GM18520 (cell line): ENCODE measurements around the gene TMEM204.

Source experiments
- ATAC-seq: cut with Tn5 transposase; IDR thresholded peaks from one replicate; pipeline ENCODE4 v1.9.1; 2021; ENCODE audit not compliant: unreplicated experiment

The TMEM204 gene

DNA sequence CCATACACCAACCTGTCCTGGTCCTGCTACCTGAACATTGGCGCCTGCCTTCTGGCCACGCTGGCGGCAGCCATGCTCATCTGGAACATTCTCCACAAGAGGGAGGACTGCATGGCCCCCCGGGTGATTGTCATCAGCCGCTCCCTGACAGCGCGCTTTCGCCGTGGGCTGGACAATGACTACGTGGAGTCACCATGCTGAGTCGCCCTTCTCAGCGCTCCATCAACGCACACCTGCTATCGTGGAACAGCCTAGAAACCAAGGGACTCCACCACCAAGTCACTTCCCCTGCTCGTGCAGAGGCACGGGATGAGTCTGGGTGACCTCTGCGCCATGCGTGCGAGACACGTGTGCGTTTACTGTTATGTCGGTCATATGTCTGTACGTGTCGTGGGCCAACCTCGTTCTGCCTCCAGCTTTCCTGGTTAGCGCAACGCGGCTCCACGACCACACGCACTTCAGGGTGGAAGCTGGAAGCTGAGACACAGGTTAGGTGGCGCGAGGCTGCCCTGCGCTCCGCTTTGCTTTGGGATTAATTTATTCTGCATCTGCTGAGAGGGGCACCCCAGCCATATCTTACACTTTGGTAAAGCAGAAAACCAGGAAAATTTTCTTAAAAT, 21.5 kb downstream of the TMEM204 start:
- ATAC-seq, result no peak

DNA sequence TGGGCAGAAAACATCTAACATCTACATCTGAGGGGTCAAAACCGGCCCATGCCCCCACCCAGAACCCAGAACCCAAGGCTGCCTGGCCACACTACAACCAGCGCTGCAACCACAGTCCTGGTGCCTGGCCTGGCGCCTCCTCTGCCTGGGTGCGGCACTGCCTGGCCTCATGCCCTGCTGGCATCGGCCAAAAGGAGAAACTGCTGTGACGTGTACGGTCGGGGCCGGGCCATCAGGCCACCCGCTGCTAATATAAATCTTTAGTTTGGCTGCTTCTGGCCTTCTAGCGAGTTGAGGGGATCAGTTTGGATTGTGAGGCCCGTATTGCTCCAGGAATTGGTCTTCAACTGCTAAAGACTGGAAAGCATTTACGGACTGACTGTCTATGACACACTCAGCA, 22.8 kb downstream of the TMEM204 start:
- ATAC-seq, result no peak

DNA sequence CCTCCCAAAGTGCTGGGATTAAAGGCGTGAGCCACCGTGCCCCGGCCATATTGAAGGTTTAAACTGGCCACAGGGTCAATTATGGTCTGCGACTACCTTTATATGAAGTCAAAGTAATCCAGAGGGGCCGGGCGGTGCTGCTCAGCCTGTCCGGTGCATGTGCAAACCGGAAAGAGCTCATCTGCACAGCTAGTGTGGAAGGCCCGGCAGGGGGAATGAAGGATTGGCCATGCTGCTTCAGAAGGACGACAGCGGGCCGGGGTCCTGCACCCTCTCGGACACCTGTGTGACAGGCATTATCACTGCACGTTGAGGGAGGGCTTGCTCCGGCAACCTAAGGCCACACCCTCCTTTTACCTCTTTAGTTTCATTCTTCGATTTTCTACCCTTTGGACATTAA, 23.6 kb downstream of the TMEM204 start:
- no peak for ATAC-seq

DNA sequence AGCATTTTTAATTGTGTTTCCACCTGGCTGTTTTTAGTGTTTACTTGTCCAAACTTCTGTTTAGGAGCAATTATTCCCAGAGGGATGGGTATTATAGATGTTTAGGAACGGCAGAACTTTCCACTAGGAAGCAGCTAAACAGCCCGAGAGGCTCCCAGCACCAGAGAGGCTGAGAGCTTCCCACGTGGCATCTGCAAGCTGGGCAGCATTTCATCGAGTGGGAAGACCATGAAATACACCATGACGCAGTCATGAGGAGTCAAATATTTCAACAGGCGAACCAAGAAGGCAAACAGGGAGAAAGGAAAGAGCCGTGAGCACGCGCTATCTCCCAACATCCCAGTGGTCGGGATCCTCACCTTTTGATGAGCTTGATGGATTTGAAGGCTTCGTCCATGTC, 24.1 kb downstream of the TMEM204 start:
- no peak for ATAC-seq

DNA sequence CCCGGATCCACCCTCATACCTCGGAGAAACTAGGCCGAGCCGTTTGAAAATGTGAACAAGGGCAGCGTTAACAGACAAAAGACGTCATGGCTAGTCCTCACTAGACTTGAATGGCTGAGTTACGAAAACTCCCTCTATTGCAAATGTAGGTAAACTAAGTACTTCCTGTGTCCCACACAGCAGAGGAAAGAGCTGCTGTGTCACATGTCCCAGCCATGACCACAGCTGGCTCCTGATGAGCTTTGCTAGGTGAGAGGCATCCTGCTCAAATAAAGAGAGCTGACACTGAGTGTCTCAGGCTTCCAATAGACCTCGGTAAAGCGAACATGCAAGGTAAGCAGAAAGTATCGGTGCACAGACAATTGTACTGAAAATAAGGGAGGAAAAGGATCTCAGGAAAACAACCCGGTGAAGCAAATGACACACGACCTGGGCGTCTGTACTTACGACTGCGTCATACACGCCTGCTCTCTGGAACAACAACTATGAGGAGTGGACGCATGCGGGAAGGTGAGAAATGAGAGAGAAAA, 26.0 kb downstream of the TMEM204 start:
- no peak for ATAC-seq

DNA sequence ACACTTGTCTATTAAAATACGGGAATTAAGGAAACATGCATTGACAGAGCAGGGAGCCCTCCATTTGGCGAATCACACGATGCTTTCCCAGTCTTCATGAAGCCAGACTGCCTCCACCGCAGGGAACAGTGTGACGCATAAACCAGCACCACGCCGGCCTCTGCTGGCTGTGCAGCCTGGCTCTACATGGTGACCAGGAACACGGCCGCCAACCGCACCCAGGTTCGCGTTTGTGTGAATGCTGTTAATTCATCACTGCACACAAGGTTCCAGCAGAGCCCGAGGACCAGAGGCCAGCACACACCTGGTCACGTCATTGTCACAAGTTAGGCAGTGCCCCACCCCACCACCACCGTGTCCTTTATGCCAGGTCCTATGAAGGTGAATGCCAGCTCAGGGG, 26.7 kb downstream of the TMEM204 start:
- ATAC-seq, result no peak

DNA sequence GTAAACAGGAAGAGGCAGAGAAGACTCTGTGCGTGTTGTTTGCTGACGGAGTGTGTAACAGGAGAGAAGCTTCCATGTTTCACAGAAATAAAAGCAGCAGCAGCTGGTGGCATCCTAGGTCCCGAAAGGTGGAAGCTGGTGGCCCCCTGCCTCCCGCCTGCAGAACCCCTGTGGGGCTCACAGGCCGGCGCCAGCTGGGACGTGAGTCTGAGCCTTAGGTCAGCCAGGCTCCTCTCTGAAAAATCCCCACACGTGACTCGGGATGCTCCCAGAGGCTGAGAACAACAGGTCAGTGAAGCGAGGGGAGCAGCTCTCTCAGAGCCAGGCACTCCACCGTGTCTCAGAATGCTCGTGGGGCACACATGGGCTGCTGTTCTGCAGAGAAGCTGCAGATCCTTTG, 27.4 kb downstream of the TMEM204 start:
- no peak for ATAC-seq

DNA sequence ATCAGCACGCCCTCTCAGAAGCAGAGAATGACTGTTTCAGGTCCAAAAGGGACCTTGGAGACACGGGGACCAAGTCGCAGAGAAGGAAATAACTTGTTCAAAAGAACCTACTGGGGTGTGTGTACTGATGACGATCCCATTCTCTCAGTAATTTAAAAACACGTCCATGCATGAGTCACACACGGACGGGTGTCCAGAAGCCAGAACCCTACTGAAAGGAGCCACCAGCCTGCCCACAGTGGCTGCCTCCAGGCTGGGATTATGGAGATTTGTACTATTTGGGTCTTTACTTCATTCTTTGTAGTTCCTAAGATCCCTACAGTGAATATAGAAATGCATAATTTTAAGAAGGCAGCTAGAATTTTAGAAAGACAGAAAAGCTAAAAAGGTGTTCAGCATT, 27.8 kb downstream of the TMEM204 start:
- ATAC-seq, result no peak

DNA sequence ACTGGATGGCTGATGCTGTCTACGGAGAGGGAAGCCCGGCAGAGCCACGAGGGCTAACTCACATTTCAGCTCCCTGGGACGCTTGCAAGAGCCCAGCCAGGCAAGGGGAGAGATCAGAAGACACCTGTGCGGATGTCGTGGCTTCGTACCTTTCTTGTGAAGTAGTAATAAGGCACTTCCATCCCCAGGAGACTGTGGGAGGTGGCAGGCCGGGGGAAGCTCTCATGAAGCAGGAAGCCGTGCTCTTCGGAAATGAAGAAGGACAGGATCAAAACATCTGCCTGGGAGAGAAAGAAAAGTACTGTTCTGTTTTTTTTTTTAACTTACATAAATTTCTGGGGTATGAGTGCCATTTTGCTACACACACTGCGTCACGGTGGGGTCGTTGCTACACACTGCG, 28.4 kb downstream of the TMEM204 start:
- ATAC-seq, result no peak

DNA sequence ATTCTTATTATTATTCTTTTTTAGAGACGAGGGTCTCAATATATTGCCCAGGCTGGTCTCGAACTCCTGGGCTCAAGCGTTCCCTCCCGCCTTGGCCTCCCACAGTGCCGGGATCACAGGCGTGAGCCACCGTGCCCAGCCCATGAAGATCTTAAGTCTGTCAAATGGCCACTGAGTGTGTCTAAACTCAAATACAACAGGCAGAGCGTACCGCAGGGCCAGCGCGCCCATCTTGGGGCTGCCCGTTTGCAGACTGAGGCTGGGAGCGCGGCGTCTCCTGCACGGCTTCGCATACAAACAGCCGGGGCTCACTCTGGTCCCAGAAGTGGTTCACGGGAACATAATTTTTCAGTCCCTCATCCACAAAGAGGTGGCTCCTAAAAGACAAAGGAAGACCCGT, 30.3 kb downstream of the TMEM204 start:
- no peak for ATAC-seq

DNA sequence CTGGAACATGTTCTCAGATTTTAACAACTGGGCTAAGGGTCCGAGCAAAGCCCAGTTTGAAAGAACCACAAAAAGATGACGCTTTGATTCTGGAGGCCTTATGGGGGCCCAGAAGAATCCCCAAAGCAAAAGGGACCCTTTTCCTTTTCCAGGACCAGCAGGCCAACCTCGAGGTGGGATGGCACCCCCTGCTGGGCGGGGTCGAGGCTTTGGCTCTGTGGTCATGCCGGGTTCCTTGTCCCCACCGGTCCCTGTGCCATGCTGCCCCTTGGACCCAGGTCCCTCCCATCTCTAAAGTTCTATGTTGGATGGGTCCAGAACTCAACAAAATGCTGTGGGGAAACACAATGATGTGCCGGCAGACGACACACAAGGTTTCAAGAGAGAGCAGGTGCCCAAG, 30.9 kb downstream of the TMEM204 start:
- ATAC-seq, result no peak

DNA sequence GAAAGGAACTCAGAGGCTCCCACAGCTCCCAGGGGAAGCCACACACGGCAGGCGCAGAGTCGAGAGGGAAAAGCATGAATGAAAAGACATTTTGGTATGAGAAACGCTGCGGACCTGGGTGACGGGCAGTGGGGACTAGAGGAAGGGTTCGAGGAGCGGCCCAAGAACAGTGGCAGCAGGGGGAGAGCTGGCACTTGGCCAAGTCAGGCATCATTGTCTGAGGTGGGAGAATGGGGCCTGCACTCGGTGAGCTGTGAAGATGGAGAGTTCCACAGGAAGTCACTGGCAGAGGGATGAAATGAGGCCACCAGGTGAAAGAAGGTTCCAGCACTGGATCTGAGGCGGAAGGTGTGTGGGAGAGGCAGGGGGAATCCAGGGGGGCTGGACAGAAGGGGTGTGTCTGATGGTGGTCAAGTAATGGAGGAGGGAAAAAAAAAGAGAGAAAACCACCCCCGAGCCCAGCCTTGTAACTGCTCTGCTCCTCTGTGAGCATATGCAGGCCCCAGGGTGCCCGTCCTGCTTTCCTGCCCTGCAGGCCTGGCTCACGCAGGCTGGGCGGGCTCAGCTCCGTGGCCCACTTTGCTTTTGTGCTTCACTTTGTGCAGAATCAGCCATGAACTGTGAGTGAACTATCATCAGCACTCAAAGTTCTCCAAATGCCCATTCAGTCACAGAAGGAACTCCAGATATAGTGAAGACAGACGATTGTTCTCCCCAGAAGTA, 31.8 kb downstream of the TMEM204 start:
- no peak for ATAC-seq

DNA sequence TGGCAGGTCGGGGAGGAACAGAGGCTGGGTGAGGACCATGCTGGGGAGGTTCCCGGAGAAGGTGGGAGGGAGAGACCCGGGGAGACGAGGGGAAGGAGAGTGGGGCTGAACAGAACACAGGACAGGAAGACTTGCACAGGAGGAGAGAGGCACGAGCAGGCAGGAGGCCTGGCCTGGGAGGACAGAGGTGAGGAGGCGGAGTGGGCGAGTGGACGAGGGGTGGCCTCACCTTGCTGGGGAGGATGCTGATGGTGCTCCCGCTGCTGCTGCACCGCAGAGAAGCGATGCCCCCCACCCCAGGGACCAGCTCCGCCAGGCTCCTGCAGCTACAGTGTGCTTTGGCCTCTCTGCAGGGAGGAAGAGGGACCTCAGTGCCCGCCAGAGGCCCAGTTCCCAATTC, 34.5 kb downstream of the TMEM204 start:
- ATAC-seq, result no peak

DNA sequence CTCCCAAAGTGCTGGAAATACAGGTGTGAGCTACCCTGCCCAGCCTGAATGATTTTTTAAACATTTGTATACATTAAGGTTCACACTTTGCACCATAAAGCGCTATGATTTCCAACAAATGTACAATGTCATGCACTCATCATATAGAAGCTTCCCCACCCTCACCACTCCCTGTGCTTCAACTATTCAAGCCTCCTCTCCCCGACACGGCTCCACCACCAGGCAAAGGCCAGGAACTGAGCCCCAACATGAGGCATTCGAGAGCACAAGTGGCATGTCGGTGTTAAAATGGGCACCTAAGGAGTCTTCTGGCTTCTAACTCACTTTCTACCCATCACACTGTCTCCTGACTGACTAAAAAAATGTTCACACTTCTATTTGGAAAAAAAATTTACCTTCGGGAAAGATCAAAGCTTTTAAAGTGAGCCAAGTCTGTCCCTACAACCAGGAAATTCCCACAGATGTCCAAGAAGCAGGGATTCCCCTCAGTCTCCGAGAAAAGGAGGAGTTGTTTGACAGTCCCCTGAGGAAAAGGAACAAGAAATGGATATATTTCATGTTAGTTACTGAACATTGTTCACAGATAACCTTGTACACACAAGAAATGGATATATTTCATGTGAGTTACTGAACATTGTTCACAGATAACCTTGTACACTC, 37.7 kb downstream of the TMEM204 start:
- ATAC-seq, result no peak

DNA sequence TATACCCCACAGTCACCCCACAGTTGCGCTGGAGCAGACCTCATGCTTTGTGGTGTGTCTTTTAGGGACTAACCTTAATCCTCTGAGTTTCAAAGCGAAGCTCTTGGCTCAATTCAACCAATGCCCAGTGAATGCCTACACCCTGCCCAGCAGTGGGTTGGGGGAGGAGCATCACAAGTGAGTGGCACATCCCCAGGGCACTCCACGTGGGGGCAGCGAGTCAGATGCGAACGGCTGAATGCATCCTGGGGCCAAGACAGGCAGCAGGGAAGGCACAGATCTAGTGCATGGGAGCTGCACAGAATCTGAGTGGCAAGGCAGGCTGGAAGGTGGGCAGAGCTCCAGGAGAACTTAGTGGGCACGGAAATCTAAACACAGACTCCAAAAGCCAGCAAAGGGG, 39.2 kb downstream of the TMEM204 start:
- no peak for ATAC-seq

DNA sequence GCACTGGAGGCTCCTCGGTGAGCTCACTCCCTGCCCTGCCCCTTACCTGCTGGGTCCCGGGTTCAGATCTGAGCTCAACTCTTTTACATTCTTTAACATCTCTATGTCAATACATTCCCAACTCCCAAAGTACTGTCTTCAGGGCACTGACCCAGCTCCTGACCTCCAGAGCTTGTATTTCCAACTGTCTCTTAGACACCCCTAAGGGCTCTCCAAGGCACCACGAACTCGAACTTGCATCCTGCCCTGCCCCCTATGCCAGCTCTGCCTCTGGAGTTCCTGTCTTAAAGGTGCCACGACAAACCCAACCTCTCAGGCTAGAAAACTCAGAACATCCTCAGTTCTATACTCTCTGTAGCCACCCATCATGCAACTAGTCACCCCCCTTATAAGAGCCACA, 39.8 kb downstream of the TMEM204 start:
- no peak for ATAC-seq

DNA sequence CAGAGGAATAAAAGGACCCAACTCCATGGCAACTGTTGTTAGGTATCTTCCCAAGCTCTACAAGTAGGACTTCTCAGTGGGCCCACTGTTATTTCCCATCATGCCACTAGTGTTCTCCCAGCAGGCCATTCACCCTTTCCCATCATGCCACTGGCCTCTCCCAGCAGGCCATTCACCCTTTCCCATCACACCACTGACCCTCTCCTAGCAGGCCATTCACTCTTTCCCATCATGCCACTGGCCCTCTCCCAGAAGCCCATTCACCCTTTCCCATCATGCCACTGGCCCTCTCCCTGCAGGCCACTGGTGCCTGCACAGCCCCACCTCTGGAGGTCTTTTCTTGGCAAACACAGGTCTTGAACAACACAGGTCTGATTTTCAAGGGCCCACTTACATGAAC, 42.1 kb downstream of the TMEM204 start:
- no peak for ATAC-seq

DNA sequence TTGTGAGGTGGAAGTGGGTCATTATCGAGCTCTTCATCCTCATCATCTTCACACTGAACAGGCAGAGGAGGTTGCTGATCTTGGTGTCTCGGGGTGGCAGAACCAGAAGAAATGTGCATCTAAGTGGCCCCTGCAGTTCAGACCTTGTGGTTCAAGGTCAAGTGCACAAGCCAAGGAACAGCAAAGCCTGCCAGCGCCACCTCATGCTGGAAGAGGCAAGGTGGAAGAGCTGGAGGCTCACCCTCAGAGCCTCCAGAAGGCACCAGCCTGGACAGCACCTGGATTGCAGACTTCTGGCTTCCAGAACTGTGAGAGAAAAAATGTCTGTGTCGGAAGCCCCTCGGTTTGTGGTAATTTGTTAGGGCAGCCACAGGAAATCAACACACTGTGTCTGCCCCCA, 45.7 kb downstream of the TMEM204 start:
- no peak for ATAC-seq

DNA sequence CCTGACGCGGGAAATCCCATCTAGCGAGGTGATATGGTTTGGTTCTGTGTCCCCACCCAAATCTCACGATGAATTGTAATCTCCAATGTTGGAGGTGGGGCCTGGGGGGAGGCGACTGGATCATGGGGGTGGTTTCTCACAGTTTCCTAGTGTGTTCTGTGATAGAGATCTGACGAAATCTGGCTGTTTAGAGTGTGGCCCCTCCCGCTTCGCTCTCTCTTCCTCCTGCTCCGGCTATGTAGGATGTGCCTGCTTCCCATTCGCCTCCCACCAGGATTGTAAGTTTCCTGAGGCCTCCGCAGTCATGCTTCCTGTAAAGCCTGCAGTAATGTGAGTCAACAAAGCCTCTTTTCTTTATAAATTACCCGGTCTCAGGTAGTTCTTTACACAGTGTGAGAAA, 46.8 kb downstream of the TMEM204 start:
- no peak for ATAC-seq

DNA sequence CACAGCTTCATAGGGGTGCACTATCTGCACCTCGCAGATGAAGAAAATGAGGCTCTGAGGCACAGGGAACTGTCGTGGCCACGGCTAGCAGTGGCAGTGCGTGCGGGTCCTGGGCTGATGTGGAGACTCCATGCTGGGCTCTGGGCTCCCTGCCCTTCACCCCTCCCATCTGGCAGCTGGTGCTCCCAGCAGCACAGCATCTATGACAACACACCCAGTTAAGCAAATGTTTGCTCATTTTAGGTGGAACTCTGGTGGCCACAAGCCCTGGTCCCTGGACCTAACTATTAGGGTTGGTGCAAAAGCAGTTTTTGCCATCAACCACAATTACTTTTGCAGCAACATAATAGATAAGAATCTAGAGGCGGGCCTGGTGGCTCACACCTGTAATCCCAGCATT, 47.5 kb downstream of the TMEM204 start:
- no peak for ATAC-seq

DNA sequence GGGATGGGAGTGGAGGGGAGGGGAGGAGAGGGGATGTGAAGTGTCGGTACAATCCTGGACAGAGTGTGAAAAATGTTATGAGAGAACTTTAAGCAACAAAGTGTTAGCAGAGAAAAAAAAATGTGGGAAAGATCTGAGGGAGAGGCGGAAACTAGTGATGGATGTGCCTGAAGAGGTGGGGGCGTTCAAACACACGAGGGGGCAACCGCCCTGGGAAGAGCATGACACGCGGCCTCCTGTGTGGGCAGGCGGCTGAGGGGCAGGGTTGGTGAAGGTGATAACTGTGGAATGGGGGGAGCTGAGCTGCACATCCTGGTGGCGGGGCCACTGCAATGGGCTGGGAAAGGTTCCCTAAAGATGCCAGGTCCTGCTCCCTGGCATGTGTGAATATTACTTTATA, 48.3 kb downstream of the TMEM204 start:
- no peak for ATAC-seq

DNA sequence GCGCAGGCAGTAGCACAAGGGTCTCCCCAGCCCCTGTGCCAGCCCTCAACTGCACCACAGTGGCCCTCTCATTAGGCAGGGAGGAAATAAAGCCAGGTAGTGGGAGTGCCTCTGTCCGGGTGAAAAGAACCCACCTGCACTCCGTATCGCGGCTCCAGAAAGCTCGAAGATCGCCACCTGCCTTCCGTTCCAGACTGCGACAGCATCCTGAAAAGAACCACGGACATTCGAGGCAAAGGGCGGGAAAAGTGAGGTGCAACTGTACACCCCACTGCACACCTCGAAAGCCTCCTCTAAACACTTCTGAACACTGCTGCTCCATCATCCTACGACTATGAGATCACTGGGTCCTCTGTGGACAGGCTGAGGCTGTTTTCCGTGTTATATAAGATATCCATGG, 49.7 kb downstream of the TMEM204 start:
- no peak for ATAC-seq
